NCI-H524 (cell line): ENCODE data around the gene GYS2.
A peak's percentile ranks its signal among the peaks of the same experiment; 100 is the strongest.
"Not testable (repeated sequence)": the region's sequence is repeated elsewhere in the genome, so short reads cannot be mapped to it uniquely, and the experiment has no call there.

Source experiments
- DNase-seq, 2 experiments: peaks; one replicate each; lab custom pipeline; 2025; lab: John Stamatoyannopoulos, UW

The GYS2 gene

DNA sequence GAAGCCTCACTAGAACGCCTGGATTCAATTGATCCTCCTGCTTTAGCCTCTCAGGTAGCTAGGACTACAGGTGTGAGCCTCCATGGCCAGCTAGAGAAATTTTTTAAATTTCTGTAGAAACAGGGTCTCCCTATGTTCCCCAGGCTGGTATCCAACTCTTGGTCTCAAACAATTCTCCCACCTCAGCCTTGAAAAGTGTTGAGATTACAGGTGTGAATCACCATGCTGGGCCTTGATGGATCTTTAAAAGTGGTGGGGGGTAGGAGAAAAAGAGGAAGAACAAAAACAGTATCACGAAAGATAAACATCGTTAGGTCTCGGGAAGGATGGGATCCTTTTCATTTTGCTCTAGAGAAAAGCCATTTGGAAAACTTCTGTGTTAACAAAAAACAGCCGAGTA is 4.5 kb downstream of the GYS2 start:
- no peak for DNase-seq

DNA sequence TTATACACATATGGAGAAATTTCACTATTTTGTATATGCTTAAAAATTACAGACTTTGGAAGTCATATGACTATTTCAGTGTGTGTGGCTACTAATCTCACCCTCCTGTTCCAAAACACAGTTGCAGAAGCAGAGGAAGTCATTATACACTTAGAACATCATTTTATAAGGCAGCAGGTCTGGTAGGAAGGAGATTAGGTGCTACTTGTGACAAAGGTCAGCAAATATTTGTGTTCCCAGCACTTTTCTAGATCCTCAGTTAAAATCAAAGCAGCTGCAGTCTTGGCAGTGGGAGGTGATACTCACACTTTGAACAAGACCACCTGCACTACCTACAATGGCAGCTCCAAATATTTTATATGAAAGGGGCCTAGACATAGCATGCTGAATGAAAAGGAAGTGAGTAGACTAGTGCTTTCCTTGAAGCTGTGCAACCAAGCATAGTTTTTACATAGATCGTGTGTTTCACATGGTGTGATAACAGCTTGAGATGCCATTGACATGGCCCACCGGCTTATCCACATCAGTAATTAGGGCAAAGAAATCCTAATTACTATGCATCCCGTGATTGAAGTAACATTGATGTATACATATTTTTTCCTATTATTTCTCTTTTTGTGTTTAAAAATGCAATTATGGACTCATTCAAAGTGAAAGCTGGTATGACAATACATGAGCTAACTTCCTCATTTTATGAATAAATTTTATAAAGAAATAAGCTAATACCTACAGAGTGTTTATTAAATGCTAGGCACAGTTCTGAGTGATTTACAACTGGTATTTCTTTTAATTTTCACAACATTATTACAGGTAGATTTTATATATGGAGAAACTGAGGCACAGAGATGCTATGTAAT is 5.3 kb downstream of the GYS2 start:
- no peak for DNase-seq

DNA sequence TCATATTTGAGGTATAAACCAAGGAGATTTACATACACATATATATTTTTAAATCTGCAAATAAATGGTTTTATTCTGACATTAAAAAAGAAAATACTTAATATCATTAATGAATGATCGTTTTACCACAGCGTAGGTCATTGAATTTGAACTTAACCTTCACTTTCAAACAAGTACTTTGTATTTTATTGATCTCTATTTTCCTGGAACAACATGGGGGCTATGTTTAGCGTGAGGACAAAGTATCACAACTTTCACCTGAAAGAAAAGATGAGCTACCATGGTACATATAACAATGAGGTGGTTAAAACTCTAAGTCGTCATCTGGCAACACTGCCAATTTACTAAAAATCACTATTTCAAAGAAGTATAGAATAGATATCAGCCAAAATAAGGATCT is 6.0 kb downstream of the GYS2 start:
- no peak for DNase-seq

DNA sequence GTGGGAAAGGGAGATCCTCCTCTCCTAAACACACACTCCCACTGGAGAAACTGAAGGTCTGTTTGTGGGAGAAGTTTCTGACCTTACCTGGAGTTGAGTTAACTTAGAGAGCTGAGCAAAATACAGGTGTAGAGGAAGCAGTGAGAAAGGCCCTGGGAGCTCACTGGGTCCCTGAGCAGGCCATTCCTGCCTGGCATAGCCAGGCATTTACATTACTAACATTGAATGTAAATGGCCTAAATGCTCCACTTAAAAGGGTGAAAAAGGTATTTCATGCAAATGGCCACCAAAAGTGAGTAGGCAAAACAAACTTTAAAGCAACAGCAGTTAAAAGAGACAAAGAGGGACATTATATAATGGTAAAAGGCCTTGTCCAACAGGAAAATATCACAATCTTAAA is 9.3 kb downstream of the GYS2 start:
- DNase-seq, result not testable (repeated sequence)

DNA sequence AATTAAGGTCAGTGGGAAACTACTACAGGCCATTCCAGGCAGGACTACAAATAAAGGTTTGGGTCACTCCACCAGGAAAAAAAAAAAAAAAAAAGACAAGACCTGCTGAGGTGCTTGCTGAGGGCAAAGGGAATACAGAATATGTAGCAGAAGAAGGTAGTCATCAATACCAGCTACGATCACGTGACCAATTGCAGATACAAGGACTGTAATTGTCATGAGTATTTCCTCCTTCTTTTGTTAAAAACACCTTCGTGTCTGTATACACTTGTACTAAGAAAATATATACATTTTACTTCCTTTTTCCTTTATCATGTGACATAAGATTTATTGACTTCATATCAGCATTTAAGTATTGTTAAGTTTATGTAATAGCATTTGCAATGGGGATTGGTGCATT is 19.2 kb downstream of the GYS2 start:
- DNase-seq, result no peak

DNA sequence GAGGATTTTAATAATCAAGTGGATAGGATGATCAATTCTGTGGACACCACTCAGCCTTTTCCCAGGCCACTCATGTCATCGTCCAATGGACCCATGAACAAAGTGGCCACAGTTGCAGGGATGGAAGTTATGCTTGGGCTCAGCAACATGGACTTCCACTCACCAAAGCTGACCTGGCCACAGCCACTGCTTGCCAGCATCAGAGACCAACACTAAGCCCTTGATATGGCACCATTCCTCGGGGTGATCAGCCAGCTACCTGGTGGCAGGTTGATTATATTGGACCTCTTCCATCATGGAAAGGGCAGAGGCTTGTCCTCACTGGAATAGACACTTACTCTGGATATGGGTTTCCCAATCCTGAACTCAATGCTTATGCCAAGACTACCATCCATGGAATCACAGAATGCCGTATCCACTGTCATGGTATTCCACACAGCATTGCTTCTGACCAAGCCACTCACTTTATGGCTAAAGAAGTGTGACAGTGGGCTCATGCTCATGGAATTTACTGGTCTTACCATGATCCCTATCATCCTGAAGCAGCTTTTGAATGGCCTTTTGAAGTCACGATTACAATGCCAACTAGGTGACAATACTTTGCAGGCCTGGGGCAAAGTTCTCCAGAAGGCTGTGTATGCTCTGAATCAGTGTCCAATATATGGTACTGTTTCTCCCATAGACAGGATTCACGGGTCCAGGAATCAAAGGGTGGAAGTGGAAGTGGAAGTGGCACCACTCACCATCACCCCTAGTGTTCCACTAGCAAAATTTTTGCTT is 20.1 kb downstream of the GYS2 start:
- not testable (repeated sequence) for DNase-seq

DNA sequence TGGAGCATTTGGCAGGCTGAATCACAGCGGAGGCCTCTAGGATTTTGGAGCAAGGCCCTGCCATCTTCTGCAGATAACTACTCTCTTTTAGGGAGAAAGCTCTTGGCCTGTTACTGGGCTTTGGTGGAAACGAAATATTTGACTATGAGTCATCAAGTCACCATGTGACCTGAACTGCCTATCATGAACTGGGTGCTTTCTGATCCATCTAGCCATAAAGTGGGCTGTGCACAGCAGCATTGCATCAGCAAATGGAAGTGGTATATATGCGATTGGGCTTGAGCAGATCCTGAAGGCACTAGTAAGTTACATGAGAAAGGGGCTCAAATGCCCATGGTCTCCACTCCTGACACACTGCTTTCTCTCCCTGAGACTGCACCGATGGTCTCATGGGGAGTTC is 21.1 kb downstream of the GYS2 start:
- no peak for DNase-seq

DNA sequence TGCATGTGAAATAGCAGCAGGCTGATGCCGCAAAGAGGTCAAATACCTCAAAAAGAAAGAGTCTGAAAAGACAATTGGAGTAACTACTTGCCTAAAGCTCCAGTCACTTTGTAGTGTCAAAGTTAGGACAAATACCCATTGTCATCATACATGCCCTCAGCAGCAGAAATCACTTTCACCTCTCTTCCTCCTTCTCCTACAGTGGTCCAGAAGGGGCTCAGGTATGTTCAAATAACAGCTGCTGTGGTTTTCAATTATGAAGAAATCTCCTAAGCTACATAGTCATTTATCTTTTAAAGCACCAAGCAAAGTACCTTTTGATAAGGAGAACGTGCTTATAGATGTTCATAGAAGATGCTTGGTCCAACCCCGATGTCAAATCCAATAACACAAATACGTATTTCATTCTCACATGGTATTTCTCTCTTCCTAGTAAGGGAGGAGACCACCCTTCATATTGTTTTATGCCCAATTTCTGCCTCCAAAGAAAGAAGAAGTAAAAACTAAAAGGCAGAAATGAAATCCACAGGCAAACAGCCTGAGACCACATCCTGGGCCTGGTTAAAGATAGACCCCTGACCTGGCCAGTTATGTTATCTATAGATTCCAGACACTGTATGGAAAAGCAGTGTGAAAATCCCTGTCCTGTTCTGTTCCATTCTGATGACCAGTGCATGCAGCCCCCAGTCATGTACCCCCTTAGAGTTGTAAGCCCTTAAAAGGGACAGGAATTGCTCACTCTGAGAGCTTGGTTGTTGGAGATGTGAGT is 23.7 kb downstream of the GYS2 start:
- DNase-seq, result no peak

- DNase-seq, result no peak
Observed at GRCh38 chr12:21577516-21577915, 27.1 kb downstream of the GYS2 start.

- no peak for DNase-seq
Observed at GRCh38 chr12:21576431-21576830, 28.2 kb downstream of the GYS2 start.

- DNase-seq, result no peak
Observed at GRCh38 chr12:21573733-21574358, 30.8 kb downstream of the GYS2 start.

GRCh38 chr12:21571046-21571445 is 33.6 kb downstream of the GYS2 start:
- no peak for DNase-seq

GRCh38 chr12:21568115-21568514 is 36.5 kb downstream of the GYS2 start:
- DNase-seq, result no peak

DNA sequence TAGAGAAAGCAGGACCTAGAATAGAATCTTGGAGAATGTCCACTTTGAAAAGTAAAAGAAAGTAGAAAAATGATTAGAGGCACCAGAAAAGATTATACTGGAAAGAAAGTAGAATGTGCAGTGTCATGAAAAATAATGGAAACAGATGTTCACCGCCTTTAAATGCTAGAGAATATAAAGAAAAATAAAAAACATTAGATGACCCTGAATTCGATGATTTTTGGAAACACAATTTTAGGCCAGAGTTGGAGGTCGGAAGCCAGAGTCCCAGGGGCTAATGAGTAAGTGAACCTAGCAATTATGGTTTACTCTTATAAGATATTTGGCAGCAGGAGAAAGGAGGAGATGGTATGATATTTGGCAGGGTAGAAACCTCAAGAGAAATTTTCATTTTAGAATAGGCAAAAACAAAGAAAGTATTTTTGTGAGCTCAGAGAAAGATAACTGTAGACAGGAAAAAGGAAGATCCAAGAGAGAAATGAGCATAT is 37.7 kb downstream of the GYS2 start:
- no peak for DNase-seq

DNA sequence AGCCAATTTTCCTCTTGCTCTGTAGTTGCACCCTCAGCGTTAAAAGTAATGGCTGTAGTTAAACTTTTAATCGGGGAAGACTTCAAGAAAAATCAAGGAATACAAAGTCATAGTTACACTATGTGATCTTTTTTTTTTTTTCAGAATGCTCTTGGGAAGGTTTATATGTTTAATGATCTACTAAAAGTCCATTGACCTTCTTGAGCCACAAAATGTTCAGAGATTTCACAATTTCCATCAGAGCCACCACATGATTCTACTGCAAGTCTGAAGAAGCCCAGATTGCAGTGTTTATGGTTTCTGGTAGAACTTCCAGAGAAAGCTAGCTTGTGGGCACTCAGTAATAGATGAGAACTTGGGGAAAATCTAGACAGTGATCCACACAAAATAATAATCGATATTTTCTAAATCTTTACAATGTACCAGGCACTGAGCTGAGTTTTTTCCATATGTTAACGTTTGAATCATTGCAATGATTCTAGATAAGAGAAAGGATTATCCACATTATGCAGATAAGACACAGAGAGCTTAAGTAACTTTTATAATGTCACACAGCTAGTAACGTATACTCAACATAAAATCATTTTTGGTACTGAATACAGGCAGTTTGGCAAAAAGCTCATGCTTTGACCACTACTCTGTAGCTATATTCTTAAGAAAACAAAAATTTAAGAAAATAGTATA is 38.3 kb downstream of the GYS2 start:
- DNase-seq, result no peak

DNA sequence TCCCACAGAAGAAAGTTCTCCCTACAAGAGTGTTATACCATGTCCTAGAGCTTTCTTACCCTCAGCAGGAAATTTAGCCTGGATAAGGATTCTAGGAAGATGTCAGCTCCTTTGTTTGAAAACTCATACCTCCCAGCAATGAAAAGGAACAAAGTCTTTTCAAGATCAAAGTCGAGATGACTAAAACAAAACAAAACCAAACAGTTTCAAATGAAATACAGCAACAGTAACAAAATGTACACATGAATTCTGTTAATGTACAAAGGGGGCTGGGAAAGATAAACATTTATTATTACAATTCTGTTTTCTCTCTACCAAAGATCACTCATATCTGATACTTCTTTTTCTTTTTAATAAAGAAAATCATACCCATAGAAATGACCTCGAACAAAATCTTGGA is 41.8 kb downstream of the GYS2 start:
- no peak for DNase-seq

- DNase-seq, result no peak
Observed at GRCh38 chr12:21561158-21561557, 43.5 kb downstream of the GYS2 start.

DNA sequence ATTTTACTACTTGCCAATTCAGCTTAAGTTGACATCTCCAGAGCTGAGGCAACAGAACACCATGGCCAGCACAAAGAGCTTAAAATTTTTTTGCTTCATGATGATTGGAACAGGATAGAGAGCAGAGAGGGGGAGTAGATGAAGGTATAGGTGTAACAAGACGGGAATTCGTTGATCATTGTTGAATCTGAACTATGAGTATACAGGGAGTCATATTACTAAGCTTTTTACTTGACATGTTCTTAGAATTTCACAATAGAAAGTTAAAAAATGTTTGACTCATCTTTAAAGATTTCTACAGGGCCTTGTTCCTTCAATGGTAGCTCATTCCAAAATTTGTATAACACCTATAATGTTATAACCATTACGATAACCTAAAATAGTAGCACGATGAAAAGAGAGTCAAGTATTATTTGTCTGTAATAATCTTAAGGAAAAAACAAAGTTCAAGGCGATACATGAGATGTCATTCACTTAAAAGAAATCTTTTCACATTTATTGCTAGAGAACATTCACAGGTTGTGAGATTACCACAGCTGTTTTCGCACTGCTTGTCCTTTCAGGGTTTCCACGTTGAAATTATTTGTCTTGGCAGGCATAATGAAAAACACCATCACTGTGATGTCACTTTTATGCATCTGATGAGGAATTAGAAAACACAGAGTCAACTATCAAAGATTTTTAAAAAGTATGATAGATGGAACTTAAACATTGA is 44.6 kb downstream of the GYS2 start:
- DNase-seq, result no peak

GRCh38 chr12:21558100-21558679 is 46.5 kb downstream of the GYS2 start:
- DNase-seq, result no peak

- DNase-seq, result peak in 1 of 2 experiments; percentile 39
Observed at GRCh38 chr12:21553329-21553675, 51.3 kb downstream of the GYS2 start.
